Endothelial cell of umbilical vein (primary cell): ENCODE results near the gene RAMP3. TPM values are rescaled to one million over a fixed set of nuclear protein-coding genes. Genes with fewer than 3 reads are reported as not detected.

ENCODE experiments used
- BruUV-seq: library from RNA; stranded (reverse); fragments of 400-500 nt; replicated peaks from 2 replicates; lab custom pipeline; 2021; lab: Mats Ljungman, UMichigan
- CTCF ChIA-PET: fragments of 300-600, 350-600 bp; sonication (Branson Sonifier 250); formaldehyde crosslinking; loops from one replicate; lab custom pipeline; 2021; ENCODE audit warnings: antibody characterized with exemption, inconsistent platforms; lab: Charles Lee
- POLR2A ChIA-PET: fragments of 300-600, 350-600 bp; sonication (Branson Sonifier 250); formaldehyde crosslinking; loops from one replicate; lab custom pipeline; 2021; ENCODE audit warnings: antibody characterized with exemption, inconsistent platforms; lab: Charles Lee
- DNase-seq: peaks from one replicate; pipeline ENCODE4 v3.0.0-alpha.2; 2011; ENCODE audit warnings: low read depth, low spot score
- FAIRE-seq: peaks from 2 replicates; lab custom pipeline; 2011; peaks lifted over from hg19 to GRCh38; lab: Jason Lieb, UNC
- H2AFZ ChIP-seq: 2 replicates; pipeline ENCODE4 v1.6.0; 2012; ENCODE audit warnings: low read depth, low read length, control low read depth, inconsistent platforms
- H3K27ac ChIP-seq: 2 replicates; pipeline ENCODE4 v1.5.1; 2011; ENCODE audit warnings: low read depth, mild to moderate bottlenecking, control low read depth, low read length, moderate library complexity; ENCODE audit not compliant: insufficient read depth
- H3K27me3 ChIP-seq, 2 experiments: 2 replicates each; pipeline versions ENCODE4 v1.6.0 to v1.6.1; 2011; ENCODE audit warnings: low read length in 2 of 2, mixed read lengths in 1 of 2; ENCODE audit not compliant: control insufficient read depth in 2 of 2, insufficient read depth in 2 of 2
- H3K36me3 ChIP-seq, 2 experiments: 2 replicates in 1 of 2; 3 replicates in 1 of 2; pipeline ENCODE4 v1.5.1; 2011; ENCODE audit warnings: low read length in 2 of 2, mild to moderate bottlenecking in 1 of 2, moderate library complexity in 1 of 2; ENCODE audit not compliant: control insufficient read depth in 2 of 2, insufficient read depth in 2 of 2; ENCODE audit errors: extremely low read depth in 1 of 2
- H3K4me1 ChIP-seq: 3 replicates; pipeline ENCODE4 v1.5.1; 2011; ENCODE audit warnings: mild to moderate bottlenecking, low read length; ENCODE audit not compliant: control insufficient read depth, insufficient read depth; ENCODE audit errors: extremely low read depth
- H3K4me2 ChIP-seq: 2 replicates; pipeline ENCODE4 v1.6.1; 2011; ENCODE audit warnings: low read length, control low read depth, mixed read lengths; ENCODE audit not compliant: insufficient read depth
- H3K4me3 ChIP-seq, 3 experiments: fragments of 200-600 bp in 1 of 3; sonication (generic), shearing (Covaris generic) in 1 of 3; replicated peaks in 1 of 3; 2 replicates each; pipeline ENCODE4 v1.5.1; 2011 to 2016; ENCODE audit warnings: control low read depth in 3 of 3, low read length in 3 of 3, mild to moderate bottlenecking in 2 of 3, inconsistent platforms in 1 of 3, low read depth in 1 of 3, moderate library complexity in 1 of 3; ENCODE audit not compliant: insufficient read depth in 1 of 3
- H3K79me2 ChIP-seq: 2 replicates; pipeline ENCODE4 v1.6.0; 2012; ENCODE audit warnings: low read length, inconsistent platforms; ENCODE audit not compliant: control insufficient read depth, insufficient read depth
- H3K9ac ChIP-seq: replicated peaks from 2 replicates; pipeline ENCODE3; 2011; ENCODE audit warnings: low read length, control low read depth; ENCODE audit not compliant: insufficient read depth; ENCODE audit errors: extremely low read depth
- H3K9me1 ChIP-seq: replicated peaks from 3 replicates; pipeline ENCODE4 v1.6.0; 2011; ENCODE audit warnings: mild to moderate bottlenecking, low read length; ENCODE audit not compliant: control insufficient read depth, insufficient read depth; ENCODE audit errors: extremely low read depth
- H3K9me3 ChIP-seq: replicated peaks from 2 replicates; pipeline ENCODE4 v1.5.1; 2012; ENCODE audit warnings: low read length, inconsistent platforms; ENCODE audit not compliant: control insufficient read depth, insufficient read depth
- H4K20me1 ChIP-seq: replicated peaks from 2 replicates; pipeline ENCODE3; 2011; ENCODE audit warnings: mild to moderate bottlenecking, low read length; ENCODE audit not compliant: control insufficient read depth, insufficient read depth; ENCODE audit errors: extremely low read depth
- EZH2 ChIP-seq: IDR thresholded peaks from 2 replicates; pipeline ENCODE4 v1.6.1; 2012; ENCODE audit warnings: borderline replicate concordance, low read depth, mild to moderate bottlenecking, moderate library complexity, low read length, inconsistent platforms; ENCODE audit not compliant: severe bottlenecking
- FOS ChIP-seq: IDR thresholded peaks from 2 replicates; pipeline ENCODE4 v1.6.1; 2011; ENCODE audit warnings: mild to moderate bottlenecking, low read length, moderate library complexity, borderline replicate concordance; ENCODE audit not compliant: insufficient read depth
- GATA2 ChIP-seq: IDR thresholded peaks from 2 replicates; pipeline ENCODE4 v1.7.0; 2011; ENCODE audit warnings: low read depth, mild to moderate bottlenecking, moderate library complexity, mixed read lengths, low read length; ENCODE audit not compliant: insufficient read length, insufficient read depth
- JUN ChIP-seq: IDR thresholded peaks from 2 replicates; pipeline ENCODE4 v1.6.1; 2011; ENCODE audit warnings: borderline replicate concordance, low read depth; ENCODE audit not compliant: insufficient read length, insufficient read depth
- MYC ChIP-seq: IDR thresholded peaks from one replicate; pipeline ENCODE4 v1.6.1; 2011; ENCODE audit warnings: mild to moderate bottlenecking, low read depth, low read length
- POLR2A ChIP-seq: IDR thresholded peaks from 2 replicates; pipeline ENCODE4 v1.6.1; 2012; ENCODE audit warnings: low read depth, mild to moderate bottlenecking, control low read depth, low read length
- POLR2AphosphoS5 ChIP-seq: IDR thresholded peaks from 2 replicates; pipeline ENCODE4 v1.6.1; 2012; ENCODE audit warnings: low read depth, mild to moderate bottlenecking, control low read depth, low read length, moderate library complexity; ENCODE audit not compliant: insufficient read depth
- dilution Hi-C: fragments of 300-500 bp; cut with MboI; formaldehyde crosslinking; loops from one replicate; pipeline ENCODE4 v1.15.0; 2019; ENCODE audit warnings: low sequenced_read_pairs; ENCODE audit not compliant: extremely low pct_ligation_motif_present
- intact Hi-C: fragments of 100-400 bp; cut with micrococcal nuclease; formaldehyde crosslinking; loops from one replicate; pipeline ENCODE4 v1.10.0; 2022
- polyA plus RNA-seq, 4 experiments: library from polyadenylated mRNA; depleted of rRNA in 3 of 4; stranded (reverse) in 3 of 4; unstranded in 1 of 4; fragments of >200 nt; gene quantifications; 2 replicates each; pipeline versions ENCODE4 v1.2.1 to v1.2.3, GENCODE V29; 2011 to 2012; ENCODE audit warnings: missing spikeins in 1 of 4
- total RNA-seq: library from RNA; stranded (reverse); gene quantifications from 2 replicates; pipeline ENCODE4 v1.2.3, GENCODE V29; 2021
- TF ChIP-seq, protein P1 (sequence below): IDR thresholded peaks from 2 replicates; pipeline ENCODE4 v1.6.1; 2011; ENCODE audit not compliant: insufficient read depth, insufficient read length
- TF ChIP-seq, protein P2 (sequence below), 2 donors: IDR thresholded peaks; 1 replicate in 1 of 2; 2 replicates in 1 of 2; pipeline ENCODE4 v1.5.1; 2011; ENCODE audit warnings: low read length in 2 of 2, mild to moderate bottlenecking in 2 of 2, moderate library complexity in 2 of 2, control low read depth in 1 of 2, inconsistent platforms in 1 of 2, low read depth in 1 of 2; ENCODE audit not compliant: insufficient read depth in 1 of 2; ENCODE audit errors: extremely low read depth in 1 of 2

Gene RAMP3
- total and polyA plus RNA-seq, 2 donors (not counting 3 experiments of a cell fraction or from before 2014, with no cell fraction given), result not detected

DNA sequence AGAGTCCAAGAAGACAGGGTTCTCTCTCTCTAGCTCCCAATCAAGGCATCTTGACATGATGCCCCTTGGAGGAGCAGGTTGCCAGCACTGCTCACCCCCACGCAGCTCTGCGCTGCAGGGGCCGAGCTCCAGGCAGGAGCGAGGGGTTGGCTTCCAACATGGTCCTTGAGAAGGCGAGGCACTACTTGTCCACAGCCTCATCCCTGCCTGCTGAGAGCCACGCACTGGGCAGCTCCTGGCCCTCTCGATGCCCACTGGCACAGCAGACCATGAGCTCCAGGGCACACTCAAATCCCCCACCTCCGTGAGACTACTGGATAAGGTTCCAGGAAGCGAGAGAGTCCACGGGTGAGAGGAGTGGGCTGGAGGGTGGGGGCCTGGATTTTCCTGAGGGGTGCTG is 31.1 kb downstream of the RAMP3 start:
- H2AFZ ChIP-seq, result no peak overlapping the region
- dilution Hi-C loops (no loop called here), intact Hi-C loops (no loop called here)
- no peak overlapping the region for H3K9ac ChIP-seq
- H3K9me3 ChIP-seq, result no peaks in the 10 kb centered on the region
- ChIA-PET POLR2A (no interaction called here), CTCF (interaction anchor here (1.0 kb wide), 1 partner anchor 18 kb away, joined by 3 read pairs; no protein-coding TSS in a partner anchor)
- H3K4me2 ChIP-seq, result no peak overlapping the region
- peaks cover 3% of the 10 kb centered on the region in 2 experiments for H3K27me3 ChIP-seq
- H3K4me1 ChIP-seq, result no peaks in the 10 kb centered on the region
- no peak overlapping the region for H3K27ac ChIP-seq
- no TSS peak for BruUV-seq
- no peaks in the 10 kb centered on the region for H3K36me3 ChIP-seq
- DNase-seq (no peak), FAIRE-seq (no peak)
- no peaks in the 10 kb centered on the region for H3K79me2 ChIP-seq
- TF ChIP-seq, protein P1, sequence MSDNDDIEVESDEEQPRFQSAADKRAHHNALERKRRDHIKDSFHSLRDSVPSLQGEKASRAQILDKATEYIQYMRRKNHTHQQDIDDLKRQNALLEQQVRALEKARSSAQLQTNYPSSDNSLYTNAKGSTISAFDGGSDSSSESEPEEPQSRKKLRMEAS, result no peak
- TF ChIP-seq POLR2AphosphoS5 (no peak), JUN (no peak), MYC (no peak), FOS (no peak), GATA2 (no peak), EZH2 (no peak), POLR2A (no peak)
- TF ChIP-seq, protein P2, sequence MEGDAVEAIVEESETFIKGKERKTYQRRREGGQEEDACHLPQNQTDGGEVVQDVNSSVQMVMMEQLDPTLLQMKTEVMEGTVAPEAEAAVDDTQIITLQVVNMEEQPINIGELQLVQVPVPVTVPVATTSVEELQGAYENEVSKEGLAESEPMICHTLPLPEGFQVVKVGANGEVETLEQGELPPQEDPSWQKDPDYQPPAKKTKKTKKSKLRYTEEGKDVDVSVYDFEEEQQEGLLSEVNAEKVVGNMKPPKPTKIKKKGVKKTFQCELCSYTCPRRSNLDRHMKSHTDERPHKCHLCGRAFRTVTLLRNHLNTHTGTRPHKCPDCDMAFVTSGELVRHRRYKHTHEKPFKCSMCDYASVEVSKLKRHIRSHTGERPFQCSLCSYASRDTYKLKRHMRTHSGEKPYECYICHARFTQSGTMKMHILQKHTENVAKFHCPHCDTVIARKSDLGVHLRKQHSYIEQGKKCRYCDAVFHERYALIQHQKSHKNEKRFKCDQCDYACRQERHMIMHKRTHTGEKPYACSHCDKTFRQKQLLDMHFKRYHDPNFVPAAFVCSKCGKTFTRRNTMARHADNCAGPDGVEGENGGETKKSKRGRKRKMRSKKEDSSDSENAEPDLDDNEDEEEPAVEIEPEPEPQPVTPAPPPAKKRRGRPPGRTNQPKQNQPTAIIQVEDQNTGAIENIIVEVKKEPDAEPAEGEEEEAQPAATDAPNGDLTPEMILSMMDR (IDR thresholded peaks at IDR 0.05; ENCODE audit: extremely low read depth in 1 of 2, insufficient read depth in 1 of 2, low read depth in 1 of 2, low read length in 2 of 2), result no peak
- H3K4me3 ChIP-seq, result no peak overlapping the region
- H4K20me1 ChIP-seq, result no peaks in the 10 kb centered on the region
- no peaks in the 10 kb centered on the region for H3K9me1 ChIP-seq
